Esophagus squamous epithelium (tissue), 5 donors: Measurements from ENCODE around the gene GPR142. TPM values are rescaled to one million over a fixed set of nuclear protein-coding genes. Genes with fewer than 3 reads are reported as not detected.
A peak's percentile ranks its signal among the peaks of the same experiment; 100 is the strongest.

Source experiments
- DNase-seq: peaks from one replicate; lab custom pipeline; 2025; lab: John Stamatoyannopoulos, UW
- H3K27ac ChIP-seq, 4 donors: fragments of 200-600 bp; sonication (generic); one replicate each; pipeline ENCODE4 v1.5.1; 2016 to 2019; ENCODE audit warnings: mild to moderate bottlenecking in 1 of 4
- H3K27me3 ChIP-seq, 4 donors: fragments of 200-600 bp; sonication (generic); 1 replicate in 3 of 4; 2 replicates in 1 of 4; pipeline versions ENCODE4 v1.5.1 to v1.6.0; 2017 to 2021; ENCODE audit warnings: antibody characterized with exemption in 1 of 4
- H3K36me3 ChIP-seq, 3 donors: fragments of 200-600 bp; sonication (generic); one replicate each; pipeline ENCODE4 v1.5.1; 2016 to 2019
- H3K4me1 ChIP-seq, 3 donors: fragments of 200-600 bp; sonication (generic); one replicate each; pipeline ENCODE4 v1.5.1; 2017 to 2019
- H3K4me3 ChIP-seq, 4 donors: fragments of 200-600 bp; sonication (generic); 1 replicate in 3 of 4; 2 replicates in 1 of 4; pipeline ENCODE4 v1.5.1; 2016 to 2019; ENCODE audit warnings: mild to moderate bottlenecking in 2 of 4, moderate library complexity in 1 of 4
- H3K9me3 ChIP-seq, 3 donors: fragments of 200-600 bp; sonication (generic); one replicate each; pipeline ENCODE4 v1.5.1; 2016 to 2019
- POLR2A ChIP-seq, 4 donors: fragments of 450-650 bp; IDR thresholded peaks; one replicate each; pipeline ENCODE4 v1.6.1; 2017; ENCODE audit warnings: antibody characterized with exemption in 4 of 4, mild to moderate bottlenecking in 4 of 4, moderate library complexity in 3 of 4
- WGBS, 2 donors: methylation state at CpG; one replicate each; pipeline ENCODE4 v1.1.5; 2018; 5-methylcytosine and 5-hydroxymethylcytosine counted together
- intact Hi-C: fragments of 100-400 bp; cut with DNase I; formaldehyde crosslinking; loops from one replicate; pipeline ENCODE4 v1.15.0; 2022
- total RNA-seq, 4 donors: library from RNA; depleted of rRNA; stranded (reverse); fragments of >200 nt; gene quantifications; one replicate each; pipeline ENCODE4 v1.1.0, GENCODE V29; 2016
- TF ChIP-seq, protein P1 (sequence below), 6 experiments: fragments of 450-650 bp in 4 of 6; fragments of 200-600 bp in 2 of 6; sonication (generic) in 2 of 6; IDR thresholded peaks; one replicate each; pipeline ENCODE4 v1.5.1; 2016 to 2019; ENCODE audit warnings: antibody characterized with exemption in 6 of 6, mild to moderate bottlenecking in 4 of 6, moderate library complexity in 4 of 6
- donor health status: DM: yes; HTN: yes; CAD: no.

Gene GPR142
- total RNA-seq, 4 donors from 2014 or later = 0.38 TPM; not detected in 3

GRCh38 chr17:74351552-74352210, 15.6 kb upstream of the GPR142 start:
- intact Hi-C loops = no loop called here
- DNase-seq = no peak
- no peak overlapping the region for H3K27ac ChIP-seq
- no peak overlapping the region for H3K4me3 ChIP-seq
- H3K27me3 ChIP-seq = peaks cover 0 to 96% (median 12%) of the 10 kb centered on the region in 4 donors
- no peaks in the 10 kb centered on the region for H3K9me3 ChIP-seq
- no peak for TF ChIP-seq POLR2A (IDR thresholded peaks at IDR 0.05)
- TF ChIP-seq, protein P1, sequence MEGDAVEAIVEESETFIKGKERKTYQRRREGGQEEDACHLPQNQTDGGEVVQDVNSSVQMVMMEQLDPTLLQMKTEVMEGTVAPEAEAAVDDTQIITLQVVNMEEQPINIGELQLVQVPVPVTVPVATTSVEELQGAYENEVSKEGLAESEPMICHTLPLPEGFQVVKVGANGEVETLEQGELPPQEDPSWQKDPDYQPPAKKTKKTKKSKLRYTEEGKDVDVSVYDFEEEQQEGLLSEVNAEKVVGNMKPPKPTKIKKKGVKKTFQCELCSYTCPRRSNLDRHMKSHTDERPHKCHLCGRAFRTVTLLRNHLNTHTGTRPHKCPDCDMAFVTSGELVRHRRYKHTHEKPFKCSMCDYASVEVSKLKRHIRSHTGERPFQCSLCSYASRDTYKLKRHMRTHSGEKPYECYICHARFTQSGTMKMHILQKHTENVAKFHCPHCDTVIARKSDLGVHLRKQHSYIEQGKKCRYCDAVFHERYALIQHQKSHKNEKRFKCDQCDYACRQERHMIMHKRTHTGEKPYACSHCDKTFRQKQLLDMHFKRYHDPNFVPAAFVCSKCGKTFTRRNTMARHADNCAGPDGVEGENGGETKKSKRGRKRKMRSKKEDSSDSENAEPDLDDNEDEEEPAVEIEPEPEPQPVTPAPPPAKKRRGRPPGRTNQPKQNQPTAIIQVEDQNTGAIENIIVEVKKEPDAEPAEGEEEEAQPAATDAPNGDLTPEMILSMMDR (IDR thresholded peaks at IDR 0.05) = no peak
- peaks cover 0 to 11% (median 2%) of the 10 kb centered on the region in 3 donors for H3K4me1 ChIP-seq
- 19 to 86% methylated on average over 1 to 4 of the region's 55 CpGs for WGBS, 2 donors
- no peaks in the 10 kb centered on the region for H3K36me3 ChIP-seq

DNA sequence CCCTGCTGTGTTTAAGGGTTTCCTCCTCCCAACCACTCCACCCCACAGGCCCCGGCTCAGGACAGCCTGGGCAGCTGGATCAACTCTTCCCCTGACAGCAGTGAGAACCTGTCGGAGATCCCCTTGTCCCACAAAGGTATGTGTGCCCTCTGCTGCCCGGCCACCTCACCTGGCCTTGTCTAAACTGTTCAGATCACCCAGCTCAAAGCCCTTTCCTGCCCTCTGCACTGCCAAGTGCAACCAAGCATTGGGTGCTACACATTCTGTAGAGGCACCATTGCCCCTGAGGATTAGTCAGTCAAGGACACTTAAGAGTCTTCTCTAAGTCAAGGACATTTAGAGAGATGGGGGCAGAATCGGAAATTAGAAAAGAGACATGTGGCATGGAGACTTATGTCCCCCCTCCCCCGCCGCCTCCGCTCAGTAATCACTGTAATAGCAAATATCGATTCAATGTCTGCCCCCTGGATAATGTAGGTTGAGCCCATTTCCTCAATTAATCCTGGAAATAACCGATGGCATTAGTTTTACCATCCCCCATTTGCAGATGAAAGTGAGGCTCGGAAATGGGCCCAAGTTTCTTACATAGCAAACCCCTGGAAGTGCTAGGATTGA, 13.8 kb upstream of the GPR142 start:
- H3K4me1 ChIP-seq = peaks cover 0 to 26% (median 10%) of the 10 kb centered on the region in 3 donors
- no peak overlapping the region for H3K4me3 ChIP-seq
- H3K9me3 ChIP-seq = no peaks in the 10 kb centered on the region
- DNase-seq = no peak
- intact Hi-C loops = no loop called here
- H3K36me3 ChIP-seq = no peaks in the 10 kb centered on the region
- H3K27me3 ChIP-seq = peaks cover 13 to 100% (median 20%) of the 10 kb centered on the region in 4 donors
- 64 to 70% methylated on average over 8 to 10 of the region's 10 CpGs for WGBS, 2 donors
- TF ChIP-seq, protein P1 (IDR thresholded peaks at IDR 0.05) = no peak
- TF ChIP-seq POLR2A (IDR thresholded peaks at IDR 0.05) = no peak
- no peak overlapping the region for H3K27ac ChIP-seq

DNA sequence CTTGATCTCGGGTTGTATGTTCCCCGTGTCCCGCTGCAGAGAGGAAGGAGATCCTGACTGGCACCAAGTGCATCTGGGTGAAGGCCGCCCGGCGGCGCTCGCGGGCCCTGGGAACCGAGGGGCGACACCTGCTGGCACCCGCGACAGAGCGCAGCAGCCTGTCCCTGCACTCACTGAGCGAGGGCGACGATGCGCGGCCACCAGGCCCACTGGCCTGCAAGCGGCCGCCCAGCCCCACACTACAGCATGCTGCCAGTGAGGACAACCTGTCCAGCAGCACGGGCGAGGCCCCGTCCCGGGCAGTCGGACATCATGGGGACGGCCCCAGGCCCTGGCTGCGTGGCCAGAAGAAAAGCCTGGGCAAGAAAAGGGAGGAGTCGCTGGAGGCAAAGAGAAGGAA, 13.2 kb upstream of the GPR142 start:
- intact Hi-C loops = no loop called here
- no peaks in the 10 kb centered on the region for H3K9me3 ChIP-seq
- H3K4me3 ChIP-seq = no peak overlapping the region
- H3K4me1 ChIP-seq = peaks cover 0 to 26% (median 10%) of the 10 kb centered on the region in 3 donors
- no peak for TF ChIP-seq POLR2A (IDR thresholded peaks at IDR 0.05)
- TF ChIP-seq, protein P1 (IDR thresholded peaks at IDR 0.05) = peak in 4 of 6 experiments; percentile 21 to 64 (median 42)
- no peak overlapping the region for H3K27ac ChIP-seq
- 32 to 40% methylated on average over 2 to 6 of the region's 29 CpGs for WGBS, 2 donors
- no peaks in the 10 kb centered on the region for H3K36me3 ChIP-seq
- no peak for DNase-seq
- H3K27me3 ChIP-seq = peaks cover 15 to 100% (median 20%) of the 10 kb centered on the region in 4 donors

DNA sequence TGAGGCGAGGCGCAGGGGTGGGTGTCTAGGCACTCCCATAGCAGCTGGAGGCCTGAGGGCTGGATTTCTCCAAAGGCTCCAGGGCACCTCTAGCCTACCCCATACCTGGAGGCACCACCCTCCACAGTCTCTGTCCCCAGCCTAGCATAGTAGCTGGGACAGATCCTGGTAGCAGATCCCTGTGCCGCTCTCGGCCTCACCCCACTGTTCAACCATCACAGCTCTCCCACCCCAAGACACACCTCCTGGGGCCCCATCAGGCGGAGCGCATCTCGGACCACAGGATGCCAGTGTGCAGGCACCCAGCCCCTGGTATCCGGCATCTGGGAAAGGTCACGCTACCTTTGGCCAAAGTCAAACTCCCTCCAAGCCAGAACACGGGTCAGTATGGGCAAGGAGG, 12.7 kb upstream of the GPR142 start:
- no peak for TF ChIP-seq POLR2A (IDR thresholded peaks at IDR 0.05)
- TF ChIP-seq, protein P1 (IDR thresholded peaks at IDR 0.05) = no peak
- H3K27me3 ChIP-seq = peaks cover 16 to 100% (median 20%) of the 10 kb centered on the region in 4 donors
- WGBS, 2 donors = 80 to 85% methylated on average over 5 to 8 of the region's 10 CpGs

DNA sequence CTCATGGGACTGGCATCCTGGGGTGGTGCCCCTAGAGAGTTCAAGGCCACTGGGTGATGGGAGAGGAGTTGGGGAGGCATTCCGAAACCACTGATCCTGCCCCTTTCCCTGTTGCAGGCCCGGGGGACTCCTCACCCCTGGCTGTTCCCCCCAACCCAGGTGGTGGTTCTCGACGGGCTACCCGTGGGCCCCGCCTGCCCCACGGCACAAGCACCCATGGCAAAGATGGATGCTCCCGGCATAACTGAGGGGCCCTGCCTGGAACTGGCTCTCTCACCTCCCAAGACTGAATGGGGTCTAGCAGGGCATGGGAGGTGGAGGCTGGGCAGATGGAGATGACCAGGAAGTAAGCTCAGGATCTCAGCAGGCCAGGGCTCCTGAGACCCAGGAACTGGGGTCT, 12.2 kb upstream of the GPR142 start:
- Histone ChIP-seq H3K27me3 (peaks cover 18 to 100% (median 20%) of the 10 kb centered on the region in 4 donors), H3K36me3 (no peaks in the 10 kb centered on the region), H3K27ac (no peak overlapping the region), H3K4me3 (no peak overlapping the region), H3K4me1 (peaks cover 0 to 26% (median 10%) of the 10 kb centered on the region in 3 donors), H3K9me3 (no peaks in the 10 kb centered on the region)
- intact Hi-C loops = no loop called here
- DNase-seq = no peak
- no CpG with 5 or more reads among the region's 8 CpGs for WGBS, 2 donors
- TF ChIP-seq POLR2A (IDR thresholded peaks at IDR 0.05) = no peak
- TF ChIP-seq, protein P1 (IDR thresholded peaks at IDR 0.05) = no peak

More for the DNA sequence above, 12.7 kb upstream of the GPR142 start:
- Histone ChIP-seq H3K4me1 (peaks cover 0 to 26% (median 10%) of the 10 kb centered on the region in 3 donors), H3K36me3 (no peaks in the 10 kb centered on the region), H3K4me3 (no peak overlapping the region), H3K9me3 (no peaks in the 10 kb centered on the region), H3K27ac (no peak overlapping the region)
- intact Hi-C loops = no loop called here
- DNase-seq = no peak
